Bronchial epithelial cell (primary cell): ENCODE data around the gene CIP2A. TPM values are rescaled to one million over a fixed set of nuclear protein-coding genes. Genes with fewer than 3 reads are reported as not detected.

Source experiments
- DNase-seq: peaks from one replicate; pipeline ENCODE4 v3.0.0-alpha.2; 2010; ENCODE audit warnings: low read depth
- FAIRE-seq: peaks from 2 replicates; lab custom pipeline; 2011; peaks lifted over from hg19 to GRCh38; lab: Jason Lieb, UNC
- H3K27me3 ChIP-seq: 2 replicates; pipeline ENCODE4 v1.5.1; 2011; ENCODE audit warnings: low read length; ENCODE audit not compliant: control insufficient read depth, insufficient read depth
- H3K36me3 ChIP-seq: 2 replicates; pipeline ENCODE4 v1.5.1; 2011; ENCODE audit warnings: low read length; ENCODE audit not compliant: control insufficient read depth, insufficient read depth
- H3K4me3 ChIP-seq: 2 replicates; pipeline ENCODE4 v1.5.1; 2011; ENCODE audit warnings: mild to moderate bottlenecking, low read depth, low read length, control low read depth
- total RNA-seq: library from RNA; depleted of rRNA; stranded (reverse); fragments of >200 nt; gene quantifications from 2 replicates; pipeline ENCODE4 v1.2.1, GENCODE V29; 2014
- TF ChIP-seq, protein P1 (sequence below): IDR thresholded peaks from 2 replicates; pipeline ENCODE4 v1.5.1; 2011; ENCODE audit warnings: mild to moderate bottlenecking, moderate library complexity, low read length, control low read depth, inconsistent platforms; ENCODE audit not compliant: insufficient read depth, severe bottlenecking

The CIP2A gene
- total RNA-seq, 1 donor from 2014 or later = 0.79 TPM

DNA sequence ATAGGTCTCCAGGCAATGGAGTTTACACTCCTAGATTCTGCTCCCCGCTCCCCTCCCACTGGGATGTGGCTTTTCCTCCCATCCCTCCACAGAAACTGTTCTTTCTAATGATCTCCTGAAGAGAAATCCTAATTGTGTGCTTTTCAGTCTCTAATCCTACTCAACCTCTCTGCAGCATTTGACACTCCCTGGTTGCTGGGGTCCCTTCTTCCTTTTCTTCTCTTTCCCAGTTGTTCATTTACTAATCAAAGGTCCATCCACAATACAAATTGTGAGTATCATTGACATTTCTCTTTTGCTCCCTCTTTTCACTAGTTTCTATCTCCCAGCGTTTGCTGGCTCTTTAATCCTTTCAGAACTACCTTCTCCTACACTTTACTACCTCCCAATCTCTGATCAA is 72.4 kb downstream of the CIP2A start:
- no peak overlapping the region for H3K4me3 ChIP-seq
- TF ChIP-seq, protein P1, sequence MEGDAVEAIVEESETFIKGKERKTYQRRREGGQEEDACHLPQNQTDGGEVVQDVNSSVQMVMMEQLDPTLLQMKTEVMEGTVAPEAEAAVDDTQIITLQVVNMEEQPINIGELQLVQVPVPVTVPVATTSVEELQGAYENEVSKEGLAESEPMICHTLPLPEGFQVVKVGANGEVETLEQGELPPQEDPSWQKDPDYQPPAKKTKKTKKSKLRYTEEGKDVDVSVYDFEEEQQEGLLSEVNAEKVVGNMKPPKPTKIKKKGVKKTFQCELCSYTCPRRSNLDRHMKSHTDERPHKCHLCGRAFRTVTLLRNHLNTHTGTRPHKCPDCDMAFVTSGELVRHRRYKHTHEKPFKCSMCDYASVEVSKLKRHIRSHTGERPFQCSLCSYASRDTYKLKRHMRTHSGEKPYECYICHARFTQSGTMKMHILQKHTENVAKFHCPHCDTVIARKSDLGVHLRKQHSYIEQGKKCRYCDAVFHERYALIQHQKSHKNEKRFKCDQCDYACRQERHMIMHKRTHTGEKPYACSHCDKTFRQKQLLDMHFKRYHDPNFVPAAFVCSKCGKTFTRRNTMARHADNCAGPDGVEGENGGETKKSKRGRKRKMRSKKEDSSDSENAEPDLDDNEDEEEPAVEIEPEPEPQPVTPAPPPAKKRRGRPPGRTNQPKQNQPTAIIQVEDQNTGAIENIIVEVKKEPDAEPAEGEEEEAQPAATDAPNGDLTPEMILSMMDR = no peak
- no peaks in the 10 kb centered on the region for H3K36me3 ChIP-seq
- DNase-seq (no peak), FAIRE-seq (no peak)
- peaks cover 1% of the 10 kb centered on the region for H3K27me3 ChIP-seq

DNA sequence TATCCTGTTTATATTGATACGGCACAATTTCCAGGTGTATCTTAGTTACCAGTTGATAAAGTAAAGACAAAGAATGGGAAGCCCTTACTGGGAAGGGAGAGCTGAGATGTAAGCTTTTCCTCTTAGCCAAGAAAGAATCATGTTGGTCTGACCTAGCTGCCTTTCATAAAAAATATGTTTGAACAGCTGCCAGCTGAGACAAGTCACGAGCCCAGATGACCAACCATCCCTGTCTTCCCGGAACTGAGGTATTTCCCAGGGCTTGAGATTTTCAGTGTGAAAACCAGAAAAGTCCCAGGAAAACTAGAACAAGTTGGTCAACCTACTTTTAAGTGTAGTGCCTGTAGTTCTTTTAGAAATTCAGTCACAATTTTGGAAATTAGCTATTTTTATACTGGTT is 75.3 kb downstream of the CIP2A start:
- Histone ChIP-seq H3K36me3 (no peaks in the 10 kb centered on the region), H3K27me3 (peaks cover 1% of the 10 kb centered on the region), H3K4me3 (no peak overlapping the region)
- no peak for DNase-seq
- no peak for FAIRE-seq
- TF ChIP-seq, protein P1 = no peak

DNA sequence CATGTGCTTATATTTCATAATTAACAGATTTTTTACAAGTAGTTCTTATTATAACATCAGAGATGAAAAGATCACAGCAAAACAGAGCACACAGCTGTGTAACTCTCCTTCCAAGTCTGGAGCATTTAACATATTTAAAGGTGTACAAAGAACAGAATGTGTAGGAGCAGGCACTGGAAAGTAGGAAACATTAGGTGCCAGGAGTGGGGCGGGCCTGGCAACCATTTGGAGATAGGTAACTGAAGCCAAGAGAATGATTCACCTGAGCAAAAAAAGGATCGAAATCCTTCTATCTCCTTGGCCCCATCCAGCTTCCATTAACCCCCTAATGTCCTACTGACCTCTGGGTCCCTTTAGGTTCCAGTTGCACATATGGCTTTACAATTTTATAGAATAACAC is 76.6 kb downstream of the CIP2A start:
- peaks cover 1% of the 10 kb centered on the region for H3K27me3 ChIP-seq
- DNase-seq (no peak), FAIRE-seq (no peak)
- H3K4me3 ChIP-seq = no peak overlapping the region
- no peaks in the 10 kb centered on the region for H3K36me3 ChIP-seq
- TF ChIP-seq, protein P1 = no peak

DNA sequence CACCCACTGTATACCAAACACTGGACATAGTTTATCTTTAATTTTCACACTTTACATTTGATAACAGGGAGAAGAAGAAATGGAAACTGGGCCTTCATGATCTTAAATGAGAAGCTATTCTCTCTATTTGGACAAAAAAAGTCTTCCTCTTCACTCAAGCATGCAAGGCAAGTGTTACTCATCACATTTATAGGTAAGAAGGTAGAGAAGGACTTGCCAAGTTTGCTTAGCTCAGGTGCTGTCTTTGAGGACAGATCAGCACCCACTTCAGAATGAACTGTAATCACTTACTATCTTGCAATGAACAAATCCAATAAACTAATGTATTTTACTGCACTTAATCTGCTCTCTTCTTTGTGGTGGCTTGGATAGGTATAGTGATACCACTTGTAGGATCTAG is 77.7 kb downstream of the CIP2A start:
- TF ChIP-seq, protein P1 = no peak
- Histone ChIP-seq H3K4me3 (no peak overlapping the region), H3K36me3 (no peaks in the 10 kb centered on the region), H3K27me3 (peaks cover 1% of the 10 kb centered on the region)
- FAIRE-seq (no peak), DNase-seq (no peak)

DNA sequence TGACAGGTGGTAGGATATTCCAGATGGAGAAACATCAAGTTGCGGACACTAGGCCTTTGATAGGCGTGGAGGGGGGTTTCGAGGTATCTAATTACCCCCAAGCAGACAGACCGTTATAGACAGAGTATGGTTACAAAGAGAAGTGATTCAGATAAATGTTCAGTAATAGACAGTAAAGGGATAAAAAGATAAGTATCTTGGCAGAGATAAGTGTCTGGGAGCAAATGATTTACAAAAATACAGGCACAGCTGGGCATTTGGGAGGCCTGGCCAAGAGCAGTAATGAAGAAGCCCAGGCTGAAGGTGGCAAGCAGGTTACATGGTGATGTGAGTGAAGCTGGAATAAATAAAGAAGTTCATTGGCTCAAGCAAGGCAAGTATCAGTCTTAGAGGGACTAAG is 78.2 kb downstream of the CIP2A start:
- TF ChIP-seq, protein P1 = no peak
- no peak overlapping the region for H3K4me3 ChIP-seq
- FAIRE-seq = no peak

DNA sequence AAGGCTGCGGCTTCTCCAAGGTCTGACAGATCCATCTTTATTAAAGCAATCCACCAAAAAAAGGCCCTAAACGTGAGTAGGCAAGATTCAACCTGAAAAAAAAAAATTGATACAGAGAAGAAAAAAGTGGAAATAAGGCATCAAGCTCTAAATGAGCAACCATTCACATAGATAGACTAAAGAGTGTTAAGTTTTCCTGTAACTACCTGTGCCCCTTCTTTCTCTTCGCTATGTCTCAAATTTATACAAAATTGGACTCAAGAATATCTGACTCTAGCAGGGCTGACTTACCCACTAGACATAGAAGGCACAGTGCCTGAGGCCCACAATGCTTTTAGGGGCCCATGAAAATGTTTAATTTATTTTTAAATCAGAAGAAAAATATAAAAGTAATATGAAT is 78.7 kb downstream of the CIP2A start, which contains the start of gene MYH15:
TSS of gene MYH15 (minus strand) at position 101 of the 400 bp plus-strand sequence. CDS start at position 35, 66 bp downstream.
- DNase-seq = no peak
- no peak for FAIRE-seq
- TF ChIP-seq, protein P1 = no peak

More for the DNA sequence above, 78.2 kb downstream of the CIP2A start:
- DNase-seq = no peak
- Histone ChIP-seq H3K36me3 (no peaks in the 10 kb centered on the region), H3K27me3 (peaks cover 1% of the 10 kb centered on the region)

More for the DNA sequence above, 78.7 kb downstream of the CIP2A start, which contains the start of gene MYH15:
- no peaks in the 10 kb centered on the region for H3K27me3 ChIP-seq
- no peaks in the 10 kb centered on the region for H3K36me3 ChIP-seq
- H3K4me3 ChIP-seq = no peak within 1 kb of the TSS
